SH-SY5Y (cell line): ENCODE measurements around the gene EYA2.

Source experiments
- GATA2 ChIP-seq: IDR thresholded peaks from 2 replicates; pipeline ENCODE4 v1.6.1; 2011; ENCODE audit warnings: mild to moderate bottlenecking, low read depth, low read length
- GATA3 ChIP-seq: IDR thresholded peaks from 2 replicates; pipeline ENCODE4 v1.6.1; 2011; ENCODE audit warnings: low read depth, mild to moderate bottlenecking, low read length, moderate library complexity

DNA sequence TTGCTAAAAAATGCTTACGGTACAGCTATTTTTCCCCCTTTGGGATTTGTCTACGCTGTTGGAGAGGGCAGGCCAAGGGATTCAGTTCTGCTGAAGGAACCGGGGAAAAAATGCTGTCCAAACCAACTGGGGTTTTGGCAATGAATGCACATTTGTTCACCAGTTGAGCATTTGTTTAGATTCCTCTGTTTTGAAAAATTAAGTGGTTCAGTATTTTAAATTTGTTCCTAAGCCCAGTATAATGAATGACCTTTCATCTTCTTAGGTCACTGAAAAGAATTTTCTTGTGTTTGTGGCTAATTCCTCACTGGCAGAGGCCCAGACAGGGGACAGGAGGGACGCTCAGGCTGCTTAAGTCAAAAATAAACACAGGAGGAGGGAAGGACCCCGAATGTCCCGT, 10.8 kb upstream of the EYA2 start:
- TF ChIP-seq GATA2 (no peak), GATA3 (no peak)
